Astrocyte (in vitro differentiated cells and primary cell): ENCODE results near the gene FHOD1. TPM values are rescaled to one million over a fixed set of nuclear protein-coding genes. Genes with fewer than 3 reads are reported as not detected.

Source experiments
- DNase-seq: peaks from one replicate; pipeline ENCODE4 v3.0.0-alpha.2; 2010; ENCODE audit warnings: low read depth
- FAIRE-seq: peaks from 2 replicates; lab custom pipeline; 2011; peaks lifted over from hg19 to GRCh38; lab: Jason Lieb, UNC
- H2AFZ ChIP-seq: 2 replicates; pipeline ENCODE4 v1.6.0; 2012; ENCODE audit warnings: low read depth, low read length, inconsistent platforms
- H3K27ac ChIP-seq: 2 replicates; pipeline ENCODE4 v1.5.1; 2011; ENCODE audit warnings: low read depth, low read length, inconsistent platforms
- H3K27me3 ChIP-seq: 2 replicates; pipeline ENCODE4 v1.6.0; 2011; ENCODE audit warnings: low read length, inconsistent platforms; ENCODE audit not compliant: insufficient read depth
- H3K36me3 ChIP-seq: 2 replicates; pipeline ENCODE4 v1.5.1; 2011; ENCODE audit warnings: low read length, inconsistent platforms; ENCODE audit not compliant: insufficient read depth
- H3K4me1 ChIP-seq: 2 replicates; pipeline ENCODE4 v1.5.1; 2011; ENCODE audit warnings: low read length, inconsistent platforms; ENCODE audit not compliant: insufficient read depth
- H3K4me2 ChIP-seq: 2 replicates; pipeline ENCODE4 v1.6.0; 2012; ENCODE audit warnings: low read length, inconsistent platforms
- H3K4me3 ChIP-seq: 2 replicates; pipeline ENCODE4 v1.5.1; 2011; ENCODE audit warnings: low read depth, mild to moderate bottlenecking, low read length, inconsistent platforms; ENCODE audit not compliant: insufficient read depth
- H3K79me2 ChIP-seq: 2 replicates; pipeline ENCODE4 v1.6.0; 2012; ENCODE audit warnings: mild to moderate bottlenecking, low read length, inconsistent platforms; ENCODE audit not compliant: insufficient read depth
- H3K9ac ChIP-seq: 2 replicates; pipeline ENCODE4 v1.6.0; 2012; ENCODE audit warnings: mild to moderate bottlenecking, low read length, inconsistent platforms
- H3K9me3 ChIP-seq: 2 replicates; pipeline ENCODE4 v1.5.1; 2012; ENCODE audit warnings: low read depth, mild to moderate bottlenecking, low read length, inconsistent platforms; ENCODE audit not compliant: insufficient read depth
- H4K20me1 ChIP-seq: 2 replicates; pipeline ENCODE4 v1.6.0; 2012; ENCODE audit warnings: low read length, inconsistent platforms; ENCODE audit not compliant: insufficient read depth
- H3K27ac Mint-ChIP-seq: one replicate; pipeline ENCODE4 v1.8.0; 2021; ENCODE audit warnings: mild to moderate bottlenecking, mixed read lengths; ENCODE audit not compliant: unreplicated experiment
- H3K27me3 Mint-ChIP-seq: one replicate; pipeline ENCODE4 v1.8.0; 2021; ENCODE audit warnings: low read depth, mixed read lengths; ENCODE audit not compliant: unreplicated experiment
- H3K36me3 Mint-ChIP-seq: one replicate; pipeline ENCODE4 v1.8.0; 2021; ENCODE audit warnings: low read depth, mixed read lengths; ENCODE audit not compliant: unreplicated experiment
- H3K4me1 Mint-ChIP-seq: one replicate; pipeline ENCODE4 v1.8.0; 2021; ENCODE audit warnings: low read depth, mixed read lengths; ENCODE audit not compliant: unreplicated experiment
- H3K4me3 Mint-ChIP-seq: one replicate; pipeline ENCODE4 v1.8.0; 2021; ENCODE audit warnings: mild to moderate bottlenecking, moderate library complexity, mixed read lengths; ENCODE audit not compliant: unreplicated experiment
- H3K9me3 Mint-ChIP-seq: one replicate; pipeline ENCODE4 v1.8.0; 2021; ENCODE audit warnings: mild to moderate bottlenecking, mixed read lengths; ENCODE audit not compliant: unreplicated experiment
- EZH2 ChIP-seq: IDR thresholded peaks from 2 replicates; pipeline ENCODE4 v1.6.1; 2012; ENCODE audit warnings: mild to moderate bottlenecking, low read length, inconsistent platforms; ENCODE audit not compliant: insufficient read depth
- total RNA-seq: library from RNA; stranded (reverse); gene quantifications from 2 replicates; pipeline ENCODE4 v1.2.1, GENCODE V29; 2021
- TF ChIP-seq, protein P1 (sequence below): IDR thresholded peaks from 2 replicates; pipeline ENCODE4 v1.5.1; 2011; ENCODE audit warnings: low read depth, mild to moderate bottlenecking, inconsistent platforms, low read length, moderate library complexity; ENCODE audit not compliant: insufficient read depth

FHOD1 gene
- total RNA-seq, 1 donor from 2014 or later = 38.1 TPM

DNA sequence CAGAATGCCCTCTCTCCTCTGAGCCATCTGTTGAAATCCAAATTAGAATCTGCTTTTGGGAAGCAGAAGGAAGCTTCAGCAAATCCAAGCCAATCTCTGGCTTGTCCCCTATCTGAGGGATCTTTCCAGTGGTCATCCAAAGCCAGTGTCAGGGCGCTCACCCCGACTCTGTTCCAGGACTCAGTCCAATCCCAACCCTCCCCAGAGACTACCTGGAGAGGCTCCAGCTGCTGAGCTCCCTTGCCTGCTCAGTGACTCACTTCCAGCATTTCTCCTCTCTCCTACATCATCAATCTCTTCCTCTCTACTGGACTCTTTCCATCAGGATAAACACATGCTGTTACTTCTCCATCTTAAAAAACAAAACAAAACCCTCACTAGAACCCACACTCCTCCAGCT is 65.9 kb downstream of the FHOD1 start:
- no peaks in the 10 kb centered on the region for H3K27me3 ChIP-seq
- peaks cover 23% of the 10 kb centered on the region for H3K79me2 ChIP-seq
- H4K20me1 ChIP-seq = peaks cover 71% of the 10 kb centered on the region
- Mint-ChIP-seq H3K27me3 (peaks cover 14% of the 10 kb centered on the region), H3K36me3 (peaks cover 12% of the 10 kb centered on the region), H3K9me3 (peaks cover 2% of the 10 kb centered on the region), H3K4me3 (no peak overlapping the region), H3K4me1 (peaks cover 10% of the 10 kb centered on the region), H3K27ac (no peak overlapping the region)
- no peak for FAIRE-seq
- DNase-seq = peak; percentile 79
- H3K4me1 ChIP-seq = peaks cover 33% of the 10 kb centered on the region
- H3K36me3 ChIP-seq = no peaks in the 10 kb centered on the region
- peak overlapping the region; percentile 64 for H3K4me2 ChIP-seq
- no peaks in the 10 kb centered on the region for H3K9me3 ChIP-seq
- H2AFZ ChIP-seq = no peak overlapping the region
- no peak overlapping the region for H3K9ac ChIP-seq
- no peak for TF ChIP-seq EZH2
- TF ChIP-seq, protein P1, sequence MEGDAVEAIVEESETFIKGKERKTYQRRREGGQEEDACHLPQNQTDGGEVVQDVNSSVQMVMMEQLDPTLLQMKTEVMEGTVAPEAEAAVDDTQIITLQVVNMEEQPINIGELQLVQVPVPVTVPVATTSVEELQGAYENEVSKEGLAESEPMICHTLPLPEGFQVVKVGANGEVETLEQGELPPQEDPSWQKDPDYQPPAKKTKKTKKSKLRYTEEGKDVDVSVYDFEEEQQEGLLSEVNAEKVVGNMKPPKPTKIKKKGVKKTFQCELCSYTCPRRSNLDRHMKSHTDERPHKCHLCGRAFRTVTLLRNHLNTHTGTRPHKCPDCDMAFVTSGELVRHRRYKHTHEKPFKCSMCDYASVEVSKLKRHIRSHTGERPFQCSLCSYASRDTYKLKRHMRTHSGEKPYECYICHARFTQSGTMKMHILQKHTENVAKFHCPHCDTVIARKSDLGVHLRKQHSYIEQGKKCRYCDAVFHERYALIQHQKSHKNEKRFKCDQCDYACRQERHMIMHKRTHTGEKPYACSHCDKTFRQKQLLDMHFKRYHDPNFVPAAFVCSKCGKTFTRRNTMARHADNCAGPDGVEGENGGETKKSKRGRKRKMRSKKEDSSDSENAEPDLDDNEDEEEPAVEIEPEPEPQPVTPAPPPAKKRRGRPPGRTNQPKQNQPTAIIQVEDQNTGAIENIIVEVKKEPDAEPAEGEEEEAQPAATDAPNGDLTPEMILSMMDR = no peak
- H3K27ac ChIP-seq = no peak overlapping the region
- no peak overlapping the region for H3K4me3 ChIP-seq

DNA sequence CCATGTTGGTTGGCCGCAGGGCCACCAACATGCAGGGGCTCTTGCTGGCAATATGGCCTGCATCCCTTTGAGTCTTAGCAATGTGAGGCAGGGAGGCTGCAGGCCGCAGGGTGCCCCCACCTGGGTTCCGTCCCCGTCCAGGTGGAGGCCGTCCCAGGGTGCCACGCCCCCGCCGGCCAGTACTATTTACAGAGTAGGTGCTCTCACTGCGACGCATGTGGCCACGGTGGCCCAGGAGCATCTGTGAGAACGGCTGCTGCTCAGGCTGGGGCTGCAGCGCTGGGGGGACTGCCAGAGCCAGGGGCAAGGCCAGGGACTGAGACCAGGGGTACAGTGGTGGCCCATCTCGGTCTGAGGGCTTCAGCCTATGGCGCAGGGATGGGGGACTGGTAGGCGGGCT is 67.1 kb downstream of the FHOD1 start:
- no peak for TF ChIP-seq EZH2
- TF ChIP-seq, protein P1 = no peak
- Histone ChIP-seq H3K79me2 (peaks cover 23% of the 10 kb centered on the region), H3K9me3 (no peaks in the 10 kb centered on the region), H3K27ac (no peak overlapping the region), H3K36me3 (no peaks in the 10 kb centered on the region), H3K4me1 (peaks cover 32% of the 10 kb centered on the region), H3K27me3 (no peaks in the 10 kb centered on the region), H2AFZ (no peak overlapping the region), H4K20me1 (peaks cover 66% of the 10 kb centered on the region), H3K4me2 (no peak overlapping the region), H3K9ac (no peak overlapping the region), H3K4me3 (no peak overlapping the region)
- peaks cover 14% of the 10 kb centered on the region for H3K27me3 Mint-ChIP-seq
- H3K27ac Mint-ChIP-seq = no peak overlapping the region
- peaks cover 3% of the 10 kb centered on the region for H3K4me1 Mint-ChIP-seq
- FAIRE-seq = no peak
- DNase-seq = no peak
- H3K9me3 Mint-ChIP-seq = peaks cover 2% of the 10 kb centered on the region
- H3K4me3 Mint-ChIP-seq = no peak overlapping the region
- peaks cover 16% of the 10 kb centered on the region for H3K36me3 Mint-ChIP-seq

DNA sequence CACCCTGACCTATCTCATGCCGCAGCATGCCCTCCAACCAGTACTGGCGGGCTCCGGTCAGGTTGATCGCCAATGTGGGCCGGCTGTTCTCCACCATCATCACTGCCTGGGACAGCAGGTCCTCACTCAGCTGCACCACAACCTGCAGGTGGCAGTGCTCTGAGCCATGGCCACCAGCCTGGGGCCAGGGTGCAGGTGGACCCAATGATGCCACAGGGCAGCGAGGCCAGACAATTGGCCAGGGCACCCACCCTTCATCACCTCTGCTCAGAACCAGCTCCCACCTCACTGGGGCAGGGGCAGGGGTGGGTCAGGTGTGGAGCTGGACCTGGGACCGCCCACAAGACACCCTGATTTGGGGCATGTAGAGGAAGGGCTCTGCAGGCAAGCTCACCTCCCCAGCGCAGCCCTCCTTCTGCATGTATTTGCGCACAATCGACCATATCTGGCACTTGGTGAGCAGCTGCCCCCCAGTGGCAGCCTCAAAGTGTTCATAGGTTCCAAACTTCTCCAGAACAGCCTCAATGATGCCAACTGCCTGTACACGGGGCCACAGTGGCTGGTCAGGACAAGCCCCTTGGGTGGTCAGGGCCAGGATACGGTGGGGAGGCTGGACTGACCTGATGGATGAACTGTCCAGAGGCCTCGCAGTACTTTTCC is 67.7 kb downstream of the FHOD1 start:
- H3K9me3 Mint-ChIP-seq = peaks cover 2% of the 10 kb centered on the region
- Histone ChIP-seq H4K20me1 (peaks cover 66% of the 10 kb centered on the region), H3K36me3 (no peaks in the 10 kb centered on the region), H3K4me3 (no peak overlapping the region), H3K27ac (no peak overlapping the region), H3K9me3 (no peaks in the 10 kb centered on the region), H3K79me2 (peaks cover 23% of the 10 kb centered on the region), H2AFZ (no peak overlapping the region), H3K27me3 (no peaks in the 10 kb centered on the region), H3K9ac (no peak overlapping the region), H3K4me2 (no peak overlapping the region), H3K4me1 (peaks cover 33% of the 10 kb centered on the region)
- peaks cover 14% of the 10 kb centered on the region for H3K27me3 Mint-ChIP-seq
- peaks cover 16% of the 10 kb centered on the region for H3K36me3 Mint-ChIP-seq
- H3K27ac Mint-ChIP-seq = no peak overlapping the region
- TF ChIP-seq EZH2 = no peak
- TF ChIP-seq, protein P1 = no peak
- FAIRE-seq (no peak), DNase-seq (no peak)
- peaks cover 2% of the 10 kb centered on the region for H3K4me1 Mint-ChIP-seq
- H3K4me3 Mint-ChIP-seq = no peak overlapping the region
